ENCODE results near the gene GPATCH2.
A peak's percentile ranks its signal among the peaks of the same experiment; 100 is the strongest.
"Not testable (repeated sequence)": the region's sequence is repeated elsewhere in the genome, so short reads cannot be mapped to it uniquely, and the experiment has no call there.

GPATCH2 gene

GRCh38 chr1:217524787-217525520, 105.9 kb downstream of the GPATCH2 start:
- no peak for DNase-seq

GRCh38 chr1:217523921-217524320, 107.0 kb downstream of the GPATCH2 start:
- DNase-seq = not testable (repeated sequence)

GRCh38 chr1:217522277-217522676, 108.6 kb downstream of the GPATCH2 start:
- DNase-seq = no peak

DNA sequence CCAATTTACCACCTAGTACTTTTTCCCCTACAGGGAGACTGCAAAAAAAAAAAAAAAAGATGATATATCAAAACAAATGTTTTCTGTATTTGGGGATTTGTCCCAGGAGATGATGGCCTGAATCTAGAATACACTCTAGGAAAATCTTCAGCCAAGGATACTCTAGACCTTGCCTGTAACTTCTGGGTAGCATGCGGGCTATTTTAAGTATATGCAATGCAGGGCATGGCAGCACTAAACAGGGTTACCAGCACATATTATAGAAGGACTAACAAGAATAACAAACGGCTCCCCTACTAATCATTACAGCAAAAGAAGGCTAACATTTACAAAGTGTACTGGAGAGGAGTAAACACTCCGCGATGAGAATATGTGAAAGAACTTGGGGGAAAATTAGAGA, 109.6 kb downstream of the GPATCH2 start:
- DNase-seq = no peak

- DNase-seq = no peak
These were observed 124.0 kb downstream of the GPATCH2 start for GRCh38 chr1:217506878-217507277.

- no peak for DNase-seq
These were observed 132.7 kb downstream of the GPATCH2 start for GRCh38 chr1:217498209-217498608.

DNA sequence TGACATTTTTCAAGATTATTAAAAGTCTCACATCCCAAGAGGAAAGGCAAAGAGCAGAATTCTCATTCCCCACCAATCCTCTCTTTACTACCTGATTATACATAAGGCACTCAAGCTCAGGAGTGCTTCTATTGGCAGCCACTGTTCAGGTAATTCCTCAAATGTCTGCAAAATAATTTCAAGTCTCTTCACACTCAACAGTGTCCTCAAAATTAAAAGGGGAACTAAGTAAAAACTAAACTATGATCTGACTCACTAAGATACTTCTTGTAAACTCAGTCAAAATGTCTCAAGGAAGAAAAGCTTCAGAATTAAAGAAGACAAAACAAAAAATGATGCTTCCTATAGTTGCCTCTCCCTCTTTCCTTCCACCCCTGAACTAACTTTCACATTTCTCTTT, 135.6 kb downstream of the GPATCH2 start:
- no peak for DNase-seq

GRCh38 chr1:217494767-217495166, 136.1 kb downstream of the GPATCH2 start:
- DNase-seq = no peak

DNA sequence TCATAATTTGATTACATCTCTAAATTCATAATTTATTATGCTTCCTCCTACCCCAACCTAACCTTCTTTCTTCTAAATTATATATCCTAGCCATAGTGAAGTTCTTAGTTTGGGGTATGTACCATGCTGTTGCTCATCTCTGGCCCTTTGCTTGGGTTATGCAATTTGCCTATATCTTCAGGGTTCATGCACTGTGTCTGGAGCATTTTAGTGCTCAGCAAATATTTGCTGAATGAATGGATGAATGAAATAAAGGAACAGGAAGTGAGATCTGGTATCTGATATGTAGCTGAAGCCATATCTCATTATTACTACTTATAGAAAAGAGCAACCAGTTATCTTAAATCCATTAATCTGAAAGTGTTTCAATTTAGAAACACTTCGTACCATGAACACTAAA, 137.6 kb downstream of the GPATCH2 start:
- DNase-seq = no peak

GRCh38 chr1:217484871-217485270, 146.0 kb downstream of the GPATCH2 start:
- DNase-seq = no peak

GRCh38 chr1:217482356-217483102, 148.4 kb downstream of the GPATCH2 start:
- peak; percentile 55 for DNase-seq

- DNase-seq = no peak
These were observed 152.4 kb downstream of the GPATCH2 start for GRCh38 chr1:217478450-217478849.

GRCh38 chr1:217472915-217473314, 158.0 kb downstream of the GPATCH2 start:
- peak; percentile 32 for DNase-seq

- no peak for DNase-seq
These were observed 159.5 kb downstream of the GPATCH2 start for GRCh38 chr1:217471403-217471802.

DNA sequence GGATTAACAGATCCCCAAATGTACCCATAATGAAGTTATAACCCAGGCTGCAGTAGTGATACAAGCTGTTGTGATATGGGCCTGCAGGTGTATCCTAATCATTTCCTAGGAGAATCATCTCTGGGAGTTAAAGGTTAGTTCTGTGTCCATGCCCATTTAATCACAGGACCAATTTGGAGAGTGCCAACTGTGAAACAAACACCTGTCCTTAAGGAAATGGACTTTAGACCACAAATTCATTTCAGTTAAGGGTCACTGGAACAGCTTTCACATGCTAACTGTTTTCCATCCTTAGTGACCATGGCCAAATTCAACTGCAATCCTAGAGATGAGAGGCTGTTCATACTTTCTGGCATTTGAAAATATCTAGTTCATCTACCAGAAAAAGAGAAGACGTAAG, 160.9 kb downstream of the GPATCH2 start:
- no peak for DNase-seq

DNA sequence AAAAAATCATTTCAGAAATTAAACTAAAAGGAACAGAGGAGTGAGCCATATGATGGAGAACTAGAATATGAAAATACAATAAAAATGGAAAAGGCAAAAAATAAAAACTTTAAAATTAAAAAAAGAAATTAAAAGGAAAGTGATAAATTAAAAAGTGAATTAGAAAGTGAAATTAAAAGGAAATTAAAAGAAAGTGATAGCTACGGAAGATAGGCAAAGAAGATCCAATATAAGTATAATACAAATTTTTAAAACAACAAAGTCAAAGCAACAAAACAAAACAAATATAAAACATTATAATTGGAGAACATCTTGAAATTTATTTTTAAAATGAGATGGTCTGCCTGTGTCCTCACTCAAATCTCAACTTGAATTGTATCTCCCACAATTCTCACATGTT, 165.8 kb downstream of the GPATCH2 start:
- DNase-seq = no peak

DNA sequence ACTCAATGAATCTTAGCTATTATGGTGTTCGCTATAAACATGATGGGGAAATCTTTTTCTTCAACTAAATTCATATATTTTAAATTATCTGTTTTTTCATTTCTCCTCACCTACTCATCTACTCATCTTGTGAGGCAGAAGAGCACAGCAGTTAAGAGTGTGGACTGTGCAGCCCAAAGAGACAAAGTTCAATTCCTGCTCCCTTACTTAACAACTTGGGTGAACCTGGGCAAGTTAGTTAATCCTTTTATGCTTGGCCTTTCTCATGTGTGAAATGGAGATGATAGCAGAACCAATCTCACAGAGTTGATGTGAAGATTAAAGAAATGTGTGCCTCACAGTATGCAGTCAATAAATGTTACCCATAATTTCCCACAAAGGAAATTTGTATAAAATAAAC, 168.2 kb downstream of the GPATCH2 start:
- DNase-seq = no peak

- no peak for DNase-seq
These were observed 168.7 kb downstream of the GPATCH2 start for GRCh38 chr1:217462159-217462558.

DNA sequence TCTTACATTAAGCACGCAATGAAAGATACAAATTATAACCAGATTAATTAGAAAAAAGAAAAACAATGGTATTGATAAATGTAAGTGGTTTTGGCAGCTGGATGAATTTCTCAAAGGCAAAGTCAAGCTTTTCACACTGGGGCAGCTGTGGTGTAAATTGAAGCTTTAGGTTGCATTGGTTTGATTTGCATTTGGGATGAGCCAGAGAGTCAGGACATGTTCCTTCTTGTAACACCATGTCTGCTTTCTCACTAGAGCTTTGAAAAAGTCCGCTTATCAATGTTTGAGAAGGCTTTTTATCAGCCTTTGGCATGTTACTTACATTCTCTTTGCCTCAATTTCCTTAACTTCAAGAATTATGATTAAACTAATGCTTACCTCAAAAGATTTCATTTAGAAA, 173.9 kb downstream of the GPATCH2 start:
- no peak for DNase-seq

GRCh38 chr1:217456261-217456660, 174.6 kb downstream of the GPATCH2 start:
- DNase-seq = peak; percentile 4

DNA sequence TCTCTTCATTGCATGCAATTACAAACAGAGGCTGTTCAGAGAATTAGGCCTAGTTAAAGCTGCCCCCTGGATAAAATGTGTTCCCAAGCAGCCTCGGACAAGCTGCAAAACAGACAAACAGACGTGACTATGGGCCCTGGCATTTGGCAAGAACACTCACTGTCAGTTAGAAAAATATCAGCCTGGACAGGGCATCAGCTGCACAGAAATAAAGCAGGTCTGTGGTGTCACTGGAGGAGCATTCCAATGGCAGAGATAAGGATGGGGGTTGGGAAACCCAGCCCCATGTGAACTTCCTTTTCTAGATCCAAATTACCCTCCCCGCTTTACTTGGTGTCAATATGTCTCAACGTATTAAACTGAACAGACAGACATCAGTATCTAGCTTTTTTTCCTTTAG, 177.1 kb downstream of the GPATCH2 start:
- DNase-seq = peak; percentile 16

- DNase-seq = no peak
These were observed 181.5 kb downstream of the GPATCH2 start for GRCh38 chr1:217449370-217449769.

GRCh38 chr1:217443845-217444244, 187.0 kb downstream of the GPATCH2 start:
- no peak for DNase-seq

GRCh38 chr1:217437376-217437775, 193.5 kb downstream of the GPATCH2 start:
- no peak for DNase-seq

DNA sequence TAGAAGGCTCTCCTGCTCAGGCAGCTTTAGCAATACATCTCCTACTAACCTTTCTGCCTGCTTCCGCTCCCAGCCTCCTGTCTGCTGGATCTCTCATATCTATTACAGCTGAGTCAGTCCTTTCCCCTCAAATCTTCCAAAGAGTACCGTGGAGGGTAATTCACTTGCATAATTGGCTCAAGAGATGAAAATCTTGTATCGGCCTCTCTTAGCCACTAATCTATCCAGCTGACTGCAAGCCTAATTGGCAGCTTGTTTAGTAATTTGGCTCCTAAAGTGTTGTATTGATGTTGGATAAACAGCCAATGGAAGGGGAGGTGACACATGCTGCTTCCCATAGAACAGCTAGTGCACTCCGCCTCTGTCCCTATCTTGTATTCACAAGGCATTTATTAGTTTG, 195.7 kb downstream of the GPATCH2 start:
- DNase-seq = no peak
